Stimulated activated CD4-positive, alpha-beta T cell treated with anti-CD3 and anti-CD28 coated beads, TNF-alpha, amount 100 ng/mL, for 48 hours (primary cell): ENCODE results near the gene MCM3AP.
"Not testable (repeated sequence)": the region's sequence is repeated elsewhere in the genome, so short reads cannot be mapped to it uniquely, and the experiment has no call there.

Experiments used
- DNase-seq, 3 donors: peaks; one replicate each; pipeline ENCODE4 v3.0.0-alpha.2; 2020; ENCODE audit warnings: low read depth in 3 of 3

The MCM3AP gene

GRCh38 chr21:46311568-46311967 lies 26.2 kb upstream of the MCM3AP start:
- no peak for DNase-seq

GRCh38 chr21:46310260-46310659 lies 24.8 kb upstream of the MCM3AP start:
- not testable (repeated sequence) for DNase-seq

GRCh38 chr21:46308431-46308830 lies 23.0 kb upstream of the MCM3AP start:
- DNase-seq = no peak

- DNase-seq = no peak
These were observed 22.2 kb upstream of the MCM3AP start for GRCh38 chr21:46307625-46308024.

- DNase-seq = no peak
These were observed 19.5 kb upstream of the MCM3AP start for GRCh38 chr21:46304955-46305354.

- DNase-seq = no peak
These were observed 19.0 kb upstream of the MCM3AP start for GRCh38 chr21:46304437-46304836.

GRCh38 chr21:46301759-46302158 lies 16.3 kb upstream of the MCM3AP start:
- no peak for DNase-seq

- no peak for DNase-seq
These were observed 13.8 kb upstream of the MCM3AP start for GRCh38 chr21:46299167-46299566.

- DNase-seq = no peak
These were observed 12.2 kb upstream of the MCM3AP start for GRCh38 chr21:46297338-46298271.

- DNase-seq = peak in 2 of 3 donors; percentile 28 to 41
These were observed 10.8 kb upstream of the MCM3AP start for GRCh38 chr21:46295996-46296752.

GRCh38 chr21:46295177-46295770 lies 9.9 kb upstream of the MCM3AP start:
- no peak for DNase-seq

- DNase-seq = no peak
These were observed 9.3 kb upstream of the MCM3AP start for GRCh38 chr21:46294647-46295176.

GRCh38 chr21:46291561-46291960 lies 6.2 kb upstream of the MCM3AP start:
- no peak for DNase-seq

GRCh38 chr21:46289655-46290179 lies 4.3 kb upstream of the MCM3AP start:
- DNase-seq = no peak

GRCh38 chr21:46287541-46287940 lies 2.1 kb upstream of the MCM3AP start:
- no peak for DNase-seq

GRCh38 chr21:46286648-46287002 lies 1.2 kb upstream of the MCM3AP start:
- DNase-seq = no peak

GRCh38 chr21:46285761-46286647 lies 593 bp upstream of the MCM3AP start, which contains the start of gene YBEY:
Gene YBEY, plus strand, starts transcription at chr21:46286342. Its CDS starts 572 bp downstream, at chr21:46286914.
- DNase-seq = peak; percentile 75 to 83 (median 77)

- no peak for DNase-seq
These were observed 678 bp downstream of the MCM3AP start for GRCh38 chr21:46284733-46285132.

GRCh38 chr21:46284077-46284644 lies 1.2 kb downstream of the MCM3AP start:
- no peak for DNase-seq

- DNase-seq = no peak
These were observed 10.5 kb downstream of the MCM3AP start for GRCh38 chr21:46274797-46275390.
